Dendritic cell treated with granulocyte-macrophage colony-stimulating factor and Interleukin-4, amounts not matched to agents 40 ng/mL and 50 ng/mL, for 4 days (primary cell): ENCODE measurements around the gene SNF8.

Experiments
- H3K27ac Mint-ChIP-seq: one replicate; pipeline ENCODE4 v1.8.0; 2022; ENCODE audit warnings: mild to moderate bottlenecking, mixed read lengths
- H3K27me3 Mint-ChIP-seq: one replicate; pipeline ENCODE4 v1.8.0; 2022; ENCODE audit warnings: mild to moderate bottlenecking, mixed read lengths
- H3K36me3 Mint-ChIP-seq: one replicate; pipeline ENCODE4 v1.8.0; 2022; ENCODE audit warnings: low read depth, mixed read lengths
- H3K4me1 Mint-ChIP-seq: one replicate; pipeline ENCODE4 v1.8.0; 2022; ENCODE audit warnings: low read depth, mixed read lengths
- H3K4me3 Mint-ChIP-seq: one replicate; pipeline ENCODE4 v1.8.0; 2022; ENCODE audit warnings: mild to moderate bottlenecking, moderate library complexity, mixed read lengths
- H3K9me3 Mint-ChIP-seq: one replicate; pipeline ENCODE4 v1.8.0; 2022; ENCODE audit warnings: mixed read lengths
- intact Hi-C: fragments of 100-400 bp; cut with micrococcal nuclease; formaldehyde crosslinking; loops from one replicate; pipeline ENCODE4 v1.15.0; 2022

SNF8 gene

GRCh38 chr17:48893646-48894508, 50.8 kb downstream of the SNF8 start:
- intact Hi-C loops: loop anchor here (2.0 kb wide), 1 partner anchor 63 kb away; the partner anchor contains the start of gene CALCOCO2
- peaks cover 18% of the 10 kb centered on the region for H3K4me1 Mint-ChIP-seq
- no peaks in the 10 kb centered on the region for H3K9me3 Mint-ChIP-seq
- peak overlapping the region; percentile 92 for H3K27ac Mint-ChIP-seq
- H3K4me3 Mint-ChIP-seq: peak overlapping the region; percentile 97
- H3K36me3 Mint-ChIP-seq: peaks cover 57% of the 10 kb centered on the region
- no peaks in the 10 kb centered on the region for H3K27me3 Mint-ChIP-seq

DNA sequence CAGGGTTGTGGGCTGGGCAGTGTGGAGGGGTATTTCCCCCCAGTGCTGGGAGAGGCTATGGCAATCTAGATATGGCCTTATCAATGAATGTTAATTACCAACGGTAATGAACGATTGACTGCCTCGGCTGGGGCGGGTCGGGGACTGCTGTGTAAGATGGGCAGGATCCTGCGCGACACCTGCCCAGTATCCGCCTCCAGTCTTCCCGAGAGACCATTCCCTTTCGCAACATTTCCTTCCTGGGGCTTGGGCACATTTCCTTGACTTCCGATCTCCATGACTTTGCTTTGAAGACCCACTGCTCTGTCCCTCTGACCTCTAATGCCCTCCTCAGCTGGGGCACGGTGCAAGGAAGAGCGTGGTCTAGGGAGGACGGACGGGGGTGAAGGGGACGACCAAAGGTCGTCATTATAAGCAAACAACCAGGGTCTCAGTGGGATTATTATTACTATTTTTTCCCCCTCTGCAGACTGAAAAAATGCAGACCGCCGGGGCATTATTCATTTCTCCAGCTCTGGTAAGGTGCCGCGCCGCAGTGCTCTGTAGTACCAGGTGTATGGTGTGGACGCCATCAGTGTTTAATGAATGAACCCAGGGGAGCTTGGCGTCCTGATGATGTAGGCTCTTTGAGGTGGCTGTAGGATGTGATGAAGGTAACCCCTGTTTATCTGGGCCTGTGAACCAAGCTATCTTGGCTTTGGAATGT, 51.5 kb downstream of the SNF8 start:
- peak overlapping the region; percentile 97 for H3K4me3 Mint-ChIP-seq
- H3K4me1 Mint-ChIP-seq: peaks cover 18% of the 10 kb centered on the region
- H3K27ac Mint-ChIP-seq: peak overlapping the region; percentile 92
- H3K27me3 Mint-ChIP-seq: no peaks in the 10 kb centered on the region
- peaks cover 51% of the 10 kb centered on the region for H3K36me3 Mint-ChIP-seq
- intact Hi-C loops: loop anchor here (1.0 to 2.0 kb wide), 4 partner anchors 15 to 62 kb away; partner anchors contain the start of genes CALCOCO2, SNF8 and UBE2Z
- H3K9me3 Mint-ChIP-seq: no peaks in the 10 kb centered on the region

GRCh38 chr17:48890086-48890485, 54.6 kb downstream of the SNF8 start:
- Mint-ChIP-seq H3K4me1 (peaks cover 18% of the 10 kb centered on the region), H3K27me3 (peaks cover 6% of the 10 kb centered on the region), H3K27ac (no peak overlapping the region), H3K9me3 (no peaks in the 10 kb centered on the region), H3K4me3 (no peak overlapping the region), H3K36me3 (peaks cover 25% of the 10 kb centered on the region)
- intact Hi-C loops: no loop called here

- no peak overlapping the region for H3K27ac Mint-ChIP-seq
- H3K27me3 Mint-ChIP-seq: peaks cover 19% of the 10 kb centered on the region
- intact Hi-C loops: loop anchor here (5.0 kb wide), 1 partner anchor 206 kb away; no protein-coding TSS in a partner anchor
- H3K4me3 Mint-ChIP-seq: no peak overlapping the region
- no peaks in the 10 kb centered on the region for H3K36me3 Mint-ChIP-seq
- H3K4me1 Mint-ChIP-seq: no peaks in the 10 kb centered on the region
- H3K9me3 Mint-ChIP-seq: no peaks in the 10 kb centered on the region
Measured at GRCh38 chr17:48883171-48883570, 61.5 kb downstream of the SNF8 start.

- intact Hi-C loops: loop anchor here (5.0 kb wide), 1 partner anchor 205 kb away; no protein-coding TSS in a partner anchor
- no peak overlapping the region for H3K4me3 Mint-ChIP-seq
- H3K27me3 Mint-ChIP-seq: peaks cover 22% of the 10 kb centered on the region
- peaks cover 2% of the 10 kb centered on the region for H3K4me1 Mint-ChIP-seq
- H3K36me3 Mint-ChIP-seq: no peaks in the 10 kb centered on the region
- no peaks in the 10 kb centered on the region for H3K9me3 Mint-ChIP-seq
- H3K27ac Mint-ChIP-seq: no peak overlapping the region
Measured at GRCh38 chr17:48882272-48882671, 62.4 kb downstream of the SNF8 start.
